OCI-LY1 (cell line): Measurements from ENCODE around the gene MAN1A2.

ENCODE experiments used
- H2AFZ ChIP-seq: fragments of 200-600 bp; sonication (generic), shearing (Covaris generic); 2 replicates; pipeline ENCODE4 v1.6.0; 2014; ENCODE audit warnings: antibody characterized with exemption, mild to moderate bottlenecking, low read length
- H3F3A ChIP-seq: fragments of 200-600 bp; sonication (generic), shearing (Covaris generic); 2 replicates; pipeline ENCODE4 v1.6.0; 2014; ENCODE audit warnings: mild to moderate bottlenecking, antibody characterized with exemption, low read length, moderate library complexity; ENCODE audit not compliant: insufficient read depth
- H3K27ac ChIP-seq: fragments of 200-600 bp; sonication (generic); 2 replicates; pipeline ENCODE4 v1.5.1; 2014; ENCODE audit warnings: low read length, mixed run types, mild to moderate bottlenecking, low read depth; ENCODE audit not compliant: poor library complexity, severe bottlenecking
- H3K27me3 ChIP-seq: fragments of 200-600 bp; sonication (generic); 2 replicates; pipeline ENCODE4 v1.6.0; 2014; ENCODE audit warnings: antibody characterized with exemption, mild to moderate bottlenecking, low read length, moderate library complexity; ENCODE audit not compliant: insufficient read depth
- H3K36me3 ChIP-seq: fragments of 200-600 bp; sonication (generic); 2 replicates; pipeline ENCODE4 v1.6.1; 2014; ENCODE audit warnings: mild to moderate bottlenecking, antibody characterized with exemption, low read length, moderate library complexity, mixed read lengths; ENCODE audit not compliant: insufficient read depth
- H3K4me1 ChIP-seq: fragments of 200-600 bp; sonication (generic); 2 replicates; pipeline ENCODE4 v1.5.1; 2014; ENCODE audit warnings: mild to moderate bottlenecking, low read length, moderate library complexity; ENCODE audit not compliant: insufficient read depth, severe bottlenecking
- H3K4me2 ChIP-seq: fragments of 200-600 bp; sonication (generic), shearing (Covaris generic); 2 replicates; pipeline ENCODE4 v1.6.1; 2014; ENCODE audit warnings: low read length
- H3K4me3 ChIP-seq: fragments of 200-600 bp; sonication (generic); 2 replicates; pipeline ENCODE4 v1.5.1; 2014; ENCODE audit warnings: low read length, low read depth, mild to moderate bottlenecking, mixed read lengths; ENCODE audit not compliant: poor library complexity, severe bottlenecking
- H3K79me2 ChIP-seq: fragments of 200-600 bp; shearing (Covaris generic); 2 replicates; pipeline ENCODE4 v1.6.1; 2016; ENCODE audit warnings: mixed run types, low read length, mixed read lengths; ENCODE audit not compliant: insufficient read depth
- H3K9ac ChIP-seq: fragments of 200-600 bp; sonication (generic), shearing (Covaris generic); 2 replicates; pipeline ENCODE4 v1.6.1; 2014; ENCODE audit warnings: mild to moderate bottlenecking, low read length, mixed read lengths
- H3K9me2 ChIP-seq: fragments of 200-600 bp; sonication (generic), shearing (Covaris generic); 2 replicates; pipeline ENCODE4 v1.6.1; 2014; ENCODE audit warnings: low read depth, mild to moderate bottlenecking, low read length, mixed read lengths
- H3K9me3 ChIP-seq: fragments of 200-600 bp; shearing (Covaris generic); 2 replicates; pipeline ENCODE4 v1.6.1; 2014; ENCODE audit warnings: low read length, mixed read lengths
- H4K20me1 ChIP-seq: fragments of 200-600 bp; sonication (generic), shearing (Covaris generic); 2 replicates; pipeline ENCODE4 v1.6.0; 2016; ENCODE audit warnings: mild to moderate bottlenecking, low read length; ENCODE audit not compliant: insufficient read depth
- CTCF ChIP-seq: fragments of 200-600 bp; sonication (generic), shearing (Covaris generic); IDR thresholded peaks from 2 replicates; pipeline ENCODE4 v1.5.1; 2017; ENCODE audit warnings: mild to moderate bottlenecking, antibody characterized with exemption, low read length, moderate library complexity, mixed read lengths
- EZH2 ChIP-seq: fragments of 200-600 bp; sonication (generic), shearing (Covaris generic); IDR thresholded peaks from 2 replicates; pipeline ENCODE4 v1.8.0; 2017; ENCODE audit warnings: borderline replicate concordance, mixed run types, mild to moderate bottlenecking, antibody characterized with exemption, low read length, moderate library complexity, mixed read lengths

MAN1A2 gene

GRCh38 chr1:117544509-117545109 is 177.4 kb downstream of the MAN1A2 start:
- H3K27me3 ChIP-seq, result no peaks in the 10 kb centered on the region
- TF ChIP-seq EZH2 (no peak), CTCF (no peak)
- H3K36me3 ChIP-seq, result no peaks in the 10 kb centered on the region

GRCh38 chr1:117546467-117546866 is 179.2 kb downstream of the MAN1A2 start:
- no peak for TF ChIP-seq CTCF
- no peak for TF ChIP-seq EZH2
- H3K9ac ChIP-seq, result no peak overlapping the region
- no peaks in the 10 kb centered on the region for H3K4me1 ChIP-seq
- no peak overlapping the region for H3K4me2 ChIP-seq
- no peaks in the 10 kb centered on the region for H3K36me3 ChIP-seq
- H3K9me2 ChIP-seq, result no peaks in the 10 kb centered on the region
- H3K9me3 ChIP-seq, result no peaks in the 10 kb centered on the region
- no peaks in the 10 kb centered on the region for H3K27me3 ChIP-seq
- no peak overlapping the region for H3K27ac ChIP-seq
- H3K79me2 ChIP-seq, result no peaks in the 10 kb centered on the region
- no peak overlapping the region for H2AFZ ChIP-seq
- H4K20me1 ChIP-seq, result no peaks in the 10 kb centered on the region
- H3F3A ChIP-seq, result no peaks in the 10 kb centered on the region
- H3K4me3 ChIP-seq, result no peak overlapping the region

More at GRCh38 chr1:117544509-117545109, 177.4 kb downstream of the MAN1A2 start:
- Histone ChIP-seq H3K9me2 (no peaks in the 10 kb centered on the region), H3K27ac (no peak overlapping the region), H4K20me1 (no peaks in the 10 kb centered on the region), H2AFZ (no peak overlapping the region), H3K79me2 (no peaks in the 10 kb centered on the region), H3F3A (no peaks in the 10 kb centered on the region), H3K4me1 (no peaks in the 10 kb centered on the region), H3K9me3 (no peaks in the 10 kb centered on the region), H3K4me2 (no peak overlapping the region), H3K9ac (no peak overlapping the region), H3K4me3 (no peak overlapping the region)

DNA sequence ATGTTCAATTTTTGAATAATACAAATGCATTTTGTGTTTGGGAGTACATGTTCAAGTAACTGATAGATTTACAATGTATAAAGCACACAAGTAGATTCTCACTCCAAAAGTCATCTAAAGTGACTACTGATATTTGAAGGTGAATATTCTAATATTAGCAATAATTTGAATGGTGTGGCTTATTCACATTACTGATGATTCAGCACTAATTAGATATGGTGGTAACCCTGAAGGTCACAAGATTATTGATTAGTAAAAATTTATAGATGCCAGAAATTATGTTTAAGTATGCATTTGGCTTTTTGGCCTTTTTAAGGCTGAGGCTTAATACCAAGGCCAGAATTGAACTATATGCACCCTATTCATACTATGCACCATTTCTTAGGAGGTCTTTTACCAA is 186.2 kb downstream of the MAN1A2 start:
- no peak overlapping the region for H3K4me3 ChIP-seq
- no peaks in the 10 kb centered on the region for H3K79me2 ChIP-seq
- H3K9me3 ChIP-seq, result no peaks in the 10 kb centered on the region
- H4K20me1 ChIP-seq, result no peaks in the 10 kb centered on the region
- H3K4me1 ChIP-seq, result no peaks in the 10 kb centered on the region
- no peaks in the 10 kb centered on the region for H3K36me3 ChIP-seq
- H3F3A ChIP-seq, result no peaks in the 10 kb centered on the region
- TF ChIP-seq CTCF, result no peak
- no peak overlapping the region for H3K27ac ChIP-seq
- no peak overlapping the region for H2AFZ ChIP-seq
- no peaks in the 10 kb centered on the region for H3K27me3 ChIP-seq
- H3K9me2 ChIP-seq, result no peaks in the 10 kb centered on the region
- H3K9ac ChIP-seq, result no peak overlapping the region
- H3K4me2 ChIP-seq, result no peak overlapping the region
